Measurements from ENCODE around the gene PHKA2. TPM values are rescaled to one million over a fixed set of nuclear protein-coding genes. Genes with fewer than 3 reads are reported as not detected.

Gene PHKA2
- total RNA-seq, 3 donors from 2014 or later (not counting 1 experiment from before 2014, with no cell fraction given): 34.2 to 45.9 (median 35.1) TPM

DNA sequence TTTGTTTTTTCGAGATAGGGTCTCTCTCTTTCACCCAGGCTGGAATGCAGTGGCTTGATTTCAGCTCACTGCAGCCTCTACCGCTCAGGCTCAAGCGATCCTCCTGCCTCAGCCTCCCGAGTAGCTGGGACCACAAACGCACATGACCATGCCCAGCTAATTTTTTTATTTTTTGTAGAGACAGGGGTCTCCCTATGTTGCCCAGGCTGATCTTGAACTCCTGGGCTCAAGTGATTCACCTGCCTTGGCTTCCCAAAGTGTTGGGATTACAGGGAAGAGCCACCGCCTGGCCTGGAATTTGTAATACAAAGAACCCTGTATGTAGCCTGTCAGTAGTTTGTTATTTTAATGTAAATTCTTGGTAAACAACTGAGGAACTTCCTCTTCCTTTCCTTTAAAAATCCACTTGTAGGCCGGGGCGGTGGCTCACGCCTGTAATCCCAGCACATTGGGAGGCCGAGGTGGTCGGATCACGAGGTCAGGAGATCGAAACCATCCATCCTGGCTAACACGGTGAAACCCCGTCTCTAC lies 119.5 kb downstream of the PHKA2 start:
- H3K27me3 Mint-ChIP-seq (ENCODE audit: low read depth in 2 of 2): no peaks in the 10 kb centered on the region
- ATAC-seq (no peak), DNase-seq (no peak)
- Histone ChIP-seq H3K36me3 (ENCODE audit: control insufficient read depth, insufficient read depth, low read length) (no peaks in the 10 kb centered on the region), H3K4me1 (ENCODE audit: control insufficient read depth, insufficient read depth, low read length) (no peaks in the 10 kb centered on the region), H3K27ac (ENCODE audit: low read length) (no peak overlapping the region), H3K9me3 (ENCODE audit: control insufficient read depth, insufficient read depth, low read length) (no peaks in the 10 kb centered on the region), H3K4me3 (ENCODE audit: low read length) (no peak overlapping the region), H3K27me3 (ENCODE audit: control insufficient read depth, insufficient read depth, low read length) (no peaks in the 10 kb centered on the region)
- H3K27ac Mint-ChIP-seq: no peak overlapping the region
- no peaks in the 10 kb centered on the region for H3K36me3 Mint-ChIP-seq
- H3K4me1 Mint-ChIP-seq: no peaks in the 10 kb centered on the region
- WGBS (ENCODE audit: insufficient coverage): 98% methylated on average over 8 of the region's 15 CpGs
- no peak overlapping the region for H3K4me3 Mint-ChIP-seq
- no peaks in the 10 kb centered on the region for H3K9me3 Mint-ChIP-seq
- intact Hi-C loops (cut with micrococcal nuclease): no loop called here
- no peak for TF ChIP-seq CTCF (IDR thresholded peaks at IDR 0.05)

GRCh38 chrX:18861511-18861910 lies 122.4 kb downstream of the PHKA2 start:
- Mint-ChIP-seq H3K27ac (no peak overlapping the region), H3K27me3 (ENCODE audit: low read depth in 2 of 2) (no peaks in the 10 kb centered on the region), H3K36me3 (no peaks in the 10 kb centered on the region), H3K4me1 (peaks cover 8% of the 10 kb centered on the region in 2 donors), H3K4me3 (no peak overlapping the region), H3K9me3 (no peaks in the 10 kb centered on the region)
- no peaks in the 10 kb centered on the region for H3K27me3 ChIP-seq (ENCODE audit: control insufficient read depth, insufficient read depth, low read length)
- DNase-seq (no peak), ATAC-seq (no peak)
- intact Hi-C loops (cut with micrococcal nuclease): no loop called here
- no peaks in the 10 kb centered on the region for H3K9me3 ChIP-seq (ENCODE audit: control insufficient read depth, insufficient read depth, low read length)
- H3K36me3 ChIP-seq (ENCODE audit: control insufficient read depth, insufficient read depth, low read length): no peaks in the 10 kb centered on the region
- H3K4me1 ChIP-seq (ENCODE audit: control insufficient read depth, insufficient read depth, low read length): peaks cover under 1% of the 10 kb centered on the region
- no peak for TF ChIP-seq CTCF (IDR thresholded peaks at IDR 0.05)
- WGBS (ENCODE audit: insufficient coverage): 92% methylated on average over 4 of the region's 5 CpGs
- no peak overlapping the region for H3K4me3 ChIP-seq (ENCODE audit: low read length)
- no peak overlapping the region for H3K27ac ChIP-seq (ENCODE audit: low read length)

GRCh38 chrX:18856645-18856997 lies 127.3 kb downstream of the PHKA2 start:
- no CpG with 5 or more reads among the region's 1 CpG for WGBS (ENCODE audit: insufficient coverage)
- Histone ChIP-seq H3K4me3 (ENCODE audit: low read length) (no peak overlapping the region), H3K27ac (ENCODE audit: low read length) (no peak overlapping the region), H3K9me3 (ENCODE audit: control insufficient read depth, insufficient read depth, low read length) (no peaks in the 10 kb centered on the region), H3K36me3 (ENCODE audit: control insufficient read depth, insufficient read depth, low read length) (no peaks in the 10 kb centered on the region), H3K4me1 (ENCODE audit: control insufficient read depth, insufficient read depth, low read length) (peaks cover 3% of the 10 kb centered on the region), H3K27me3 (ENCODE audit: control insufficient read depth, insufficient read depth, low read length) (no peaks in the 10 kb centered on the region)
- Mint-ChIP-seq H3K4me3 (peak overlapping the region; percentile 26), H3K27ac (peak overlapping the region in 1 of 2 donors; percentile 56), H3K27me3 (ENCODE audit: low read depth in 2 of 2) (no peaks in the 10 kb centered on the region), H3K9me3 (no peaks in the 10 kb centered on the region), H3K36me3 (no peaks in the 10 kb centered on the region), H3K4me1 (peaks cover 13 to 17% of the 10 kb centered on the region in 2 donors)
- intact Hi-C loops (cut with micrococcal nuclease): no loop called here
- no peak for TF ChIP-seq CTCF (IDR thresholded peaks at IDR 0.05)
- ATAC-seq: no peak
- DNase-seq: no peak

Data from natural killer cell (primary cell).